IMR-90 (cell line): ENCODE data around the gene CBFA2T3. TPM values are rescaled to one million over a fixed set of nuclear protein-coding genes. Genes with fewer than 3 reads are reported as not detected.

Experiments used
- ATAC-seq: fragments of 200-7000 bp; cut with Tn5 transposase; 2 replicates; pipeline ENCODE4 v1.9.1; 2020; ENCODE audit warnings: low read depth, mild to moderate bottlenecking, moderate library complexity
- BruUV-seq: library from RNA; stranded (reverse); fragments of 400-500 nt; replicated peaks from 2 replicates; lab custom pipeline; 2021; lab: Mats Ljungman, UMichigan
- CTCF ChIA-PET: fragments of 300-600 bp; formaldehyde crosslinking; extraction: SDS; loops from one replicate; lab custom pipeline; 2021; ENCODE audit warnings: antibody characterized with exemption; lab: Yijun Ruan, JAX
- POLR2A ChIA-PET: fragments of 300-600 bp; sonication (Branson Sonifier 250); formaldehyde crosslinking; loops from one replicate; lab custom pipeline; 2022; ENCODE audit warnings: antibody characterized with exemption; ENCODE audit not compliant: unreplicated experiment; lab: Charles Lee
- DNase-seq: peaks from one replicate; pipeline ENCODE4 v3.0.0; 2013
- H2AFZ ChIP-seq: replicated peaks from 2 replicates; pipeline ENCODE3; 2013; ENCODE audit warnings: low read length, mild to moderate bottlenecking; ENCODE audit not compliant: poor library complexity
- H2AK5ac ChIP-seq: 2 replicates; pipeline ENCODE4 v1.6.1; 2013; ENCODE audit warnings: low read depth, low read length, inconsistent platforms
- H2AK9ac ChIP-seq: replicated peaks from 2 replicates; pipeline ENCODE3; 2013; ENCODE audit warnings: mild to moderate bottlenecking, low read depth, low read length, moderate library complexity; ENCODE audit not compliant: poor library complexity
- H2BK120ac ChIP-seq: 2 replicates; pipeline ENCODE4 v1.6.1; 2013; ENCODE audit warnings: low read depth, low read length, inconsistent platforms
- H2BK15ac ChIP-seq: 3 replicates; pipeline ENCODE4 v1.6.1; 2013; ENCODE audit warnings: low read depth, low read length, inconsistent platforms
- H2BK20ac ChIP-seq: 2 replicates; pipeline ENCODE4 v1.6.1; 2013; ENCODE audit warnings: low read depth, mild to moderate bottlenecking, inconsistent platforms, low read length, moderate library complexity
- H2BK5ac ChIP-seq: 2 replicates; pipeline ENCODE4 v1.6.1; 2013; ENCODE audit warnings: mild to moderate bottlenecking, low read depth, low read length, inconsistent platforms; ENCODE audit not compliant: poor library complexity, severe bottlenecking
- H3K14ac ChIP-seq: replicated peaks from 2 replicates; pipeline ENCODE4 v1.6.1; 2013; ENCODE audit warnings: low read depth, low read length, inconsistent platforms
- H3K18ac ChIP-seq: 2 replicates; pipeline ENCODE4 v1.6.1; 2013; ENCODE audit warnings: low read depth, low read length, control low read depth
- H3K23ac ChIP-seq: 2 replicates; pipeline ENCODE4 v1.6.1; 2013; ENCODE audit warnings: low read depth, low read length, inconsistent platforms
- H3K27ac ChIP-seq: 2 replicates; pipeline ENCODE4 v1.5.1; 2013; ENCODE audit warnings: mild to moderate bottlenecking, control low read depth, low read length; ENCODE audit not compliant: insufficient read depth
- H3K27me3 ChIP-seq: 2 replicates; pipeline ENCODE4 v1.6.1; 2013; ENCODE audit warnings: low read length; ENCODE audit not compliant: control insufficient read depth, insufficient read depth
- H3K36me3 ChIP-seq: 2 replicates; pipeline ENCODE4 v1.6.1; 2013; ENCODE audit warnings: low read length, mixed read lengths; ENCODE audit not compliant: control insufficient read depth, insufficient read depth
- H3K4ac ChIP-seq: 2 replicates; pipeline ENCODE4 v1.6.1; 2013; ENCODE audit warnings: low read depth, low read length, inconsistent platforms
- H3K4me1 ChIP-seq: 2 replicates; pipeline ENCODE4 v1.6.1; 2013; ENCODE audit warnings: low read length, mixed read lengths; ENCODE audit not compliant: control insufficient read depth, insufficient read depth
- H3K4me2 ChIP-seq: 2 replicates; pipeline ENCODE4 v1.6.1; 2013; ENCODE audit warnings: low read depth, mild to moderate bottlenecking, control low read depth, low read length, moderate library complexity
- H3K4me3 ChIP-seq: 2 replicates; pipeline ENCODE4 v1.5.1; 2013; ENCODE audit warnings: low read depth, mild to moderate bottlenecking, control low read depth, low read length, moderate library complexity; ENCODE audit not compliant: insufficient read depth
- H3K56ac ChIP-seq: 2 replicates; pipeline ENCODE4 v1.6.1; 2013; ENCODE audit warnings: low read length, inconsistent platforms; ENCODE audit not compliant: insufficient read depth; ENCODE audit errors: extremely low read depth
- H3K79me1 ChIP-seq, 2 experiments: 2 replicates each; pipeline ENCODE4 v1.6.1; 2013; ENCODE audit warnings: low read length in 2 of 2, inconsistent platforms in 1 of 2, low read depth in 1 of 2
- H3K9ac ChIP-seq: 2 replicates; pipeline ENCODE4 v1.6.1; 2013; ENCODE audit warnings: low read depth, low read length, control low read depth
- H3K9me1 ChIP-seq: 2 replicates; pipeline ENCODE4 v1.6.1; 2013; ENCODE audit warnings: low read length, inconsistent platforms; ENCODE audit not compliant: insufficient read depth
- H3K9me3 ChIP-seq: 2 replicates; pipeline ENCODE4 v1.6.1; 2013; ENCODE audit warnings: low read length; ENCODE audit not compliant: control insufficient read depth, insufficient read depth
- H4K20me1 ChIP-seq: 2 replicates; pipeline ENCODE4 v1.6.1; 2013; ENCODE audit warnings: low read length, inconsistent platforms; ENCODE audit not compliant: insufficient read depth
- H4K5ac ChIP-seq: 2 replicates; pipeline ENCODE4 v1.6.1; 2013; ENCODE audit warnings: mild to moderate bottlenecking, low read depth, low read length, control low read depth
- H4K8ac ChIP-seq, 2 experiments: 2 replicates each; pipeline ENCODE4 v1.6.1; 2013; ENCODE audit warnings: low read depth in 2 of 2, low read length in 2 of 2, control low read depth in 1 of 2, inconsistent platforms in 1 of 2
- H4K91ac ChIP-seq: 2 replicates; pipeline ENCODE4 v1.6.1; 2013; ENCODE audit warnings: low read depth, low read length, inconsistent platforms; ENCODE audit not compliant: insufficient read depth
- BHLHE40 ChIP-seq: fragments of 150-350 bp; IDR thresholded peaks from 2 replicates; pipeline ENCODE4 v1.6.1; 2016; ENCODE audit warnings: mild to moderate bottlenecking, low read depth, low read length
- CEBPB ChIP-seq: IDR thresholded peaks from 2 replicates; pipeline ENCODE4 v1.6.1; 2012; ENCODE audit warnings: low read depth, low read length, improper control_type of control experiment
- CHD1 ChIP-seq: IDR thresholded peaks from 2 replicates; pipeline ENCODE4 v1.6.1; 2012; ENCODE audit warnings: low read depth, low read length, improper control_type of control experiment
- FOS ChIP-seq: fragments of 150-350 bp; IDR thresholded peaks from 2 replicates; pipeline ENCODE4 v1.6.1; 2016; ENCODE audit warnings: low read depth, low read length
- MAFK ChIP-seq: IDR thresholded peaks from 2 replicates; pipeline ENCODE4 v1.6.1; 2012; ENCODE audit warnings: low read depth, low read length, improper control_type of control experiment
- MAZ ChIP-seq: IDR thresholded peaks from 2 replicates; pipeline ENCODE4 v1.6.1; 2012; ENCODE audit warnings: low read depth, mild to moderate bottlenecking, low read length, improper control_type of control experiment, moderate library complexity, borderline replicate concordance
- MXI1 ChIP-seq: IDR thresholded peaks from 2 replicates; pipeline ENCODE4 v1.6.1; 2012; ENCODE audit warnings: low read depth, mild to moderate bottlenecking, low read length, moderate library complexity, borderline replicate concordance
- NFE2L2 ChIP-seq: fragments of 150-350 bp; IDR thresholded peaks from 2 replicates; pipeline ENCODE4 v1.6.1; 2016; ENCODE audit warnings: low read depth, mild to moderate bottlenecking, low read length
- POLR2A ChIP-seq: IDR thresholded peaks from 2 replicates; pipeline ENCODE4 v1.6.1; 2012; ENCODE audit warnings: mild to moderate bottlenecking, low read depth, low read length
- RAD21 ChIP-seq: IDR thresholded peaks from 2 replicates; pipeline ENCODE4 v1.6.1; 2012; ENCODE audit warnings: low read length, improper control_type of control experiment
- RCOR1 ChIP-seq: IDR thresholded peaks from 2 replicates; pipeline ENCODE4 v1.6.1; 2012; ENCODE audit warnings: mild to moderate bottlenecking, low read length, improper control_type of control experiment; ENCODE audit not compliant: insufficient replicate concordance
- RFX5 ChIP-seq: IDR thresholded peaks from 2 replicates; pipeline ENCODE4 v1.8.0; 2012; ENCODE audit warnings: low read depth, mild to moderate bottlenecking, low read length, moderate library complexity
- SMC3 ChIP-seq: fragments of 150-350 bp; IDR thresholded peaks from 2 replicates; pipeline ENCODE4 v1.6.1; 2016; ENCODE audit warnings: low read depth, mild to moderate bottlenecking, antibody characterized with exemption, low read length, moderate library complexity
- USF2 ChIP-seq: fragments of 150-350 bp; IDR thresholded peaks from 2 replicates; pipeline ENCODE4 v1.6.1; 2017; ENCODE audit warnings: mild to moderate bottlenecking, antibody characterized with exemption, low read length, low read depth
- WGBS, 2 experiments: methylation state at CpG; one replicate each; pipeline versions ENCODE4 v1.1.5 to v1.1.7; 2013; ENCODE audit warnings: missing lambda C conversion rate in 2 of 2; ENCODE audit not compliant: insufficient read length in 1 of 2; ENCODE audit errors: extremely low coverage in 2 of 2; 5-methylcytosine and 5-hydroxymethylcytosine counted together
- dilution Hi-C: fragments of 300-500 bp; cut with HindIII; formaldehyde crosslinking; loops from one replicate; pipeline ENCODE4 v1.14.3; 2018; ENCODE audit warnings: low sequenced_read_pairs; ENCODE audit not compliant: unreplicated experiment
- in situ Hi-C: fragments of 300-500 bp; cut with MboI; formaldehyde crosslinking; loops from 3 replicates; pipeline ENCODE4 v1.14.3; 2019; ENCODE audit warnings: low sequenced_read_pairs, inconsistent platforms, mixed read lengths
- intact Hi-C: fragments of 100-400 bp; cut with micrococcal nuclease; formaldehyde crosslinking; loops from 2 replicates; pipeline ENCODE4 v1.10.0; 2022
- polyA plus RNA-seq, 3 experiments: library from polyadenylated mRNA; depleted of rRNA; stranded (reverse); fragments of >200 nt; gene quantifications; 2 replicates each; pipeline ENCODE4 v1.2.3, GENCODE V29; 2012; ENCODE audit warnings: low replicate concordance in 1 of 3
- total RNA-seq: library from RNA; depleted of rRNA; stranded (reverse); fragments of >200 nt; gene quantifications from 2 replicates; pipeline ENCODE4 v1.2.3, GENCODE V29; 2012
- TF ChIP-seq, protein P1 (sequence below): conservative IDR thresholded peaks from 2 replicates; pipeline ENCODE4 v1.5.1; 2012; ENCODE audit warnings: mild to moderate bottlenecking, low read depth, low read length, improper control_type of control experiment
- TF ChIP-seq, protein P2 (sequence below): fragments of 150-350 bp; IDR thresholded peaks from 2 replicates; pipeline ENCODE4 v1.6.1; 2016; ENCODE audit warnings: low read depth, mild to moderate bottlenecking, low read length, moderate library complexity, borderline replicate concordance

Gene CBFA2T3
- total and polyA plus RNA-seq, 2 of the 4 experiments (the other 2 are of a cell fraction): not detected

GRCh38 chr16:88973007-88973410 is 4.0 kb downstream of the CBFA2T3 start:
- dilution Hi-C loops: no loop called here
- Histone ChIP-seq H3K9me3 (no peaks in the 10 kb centered on the region), H3K4me1 (no peaks in the 10 kb centered on the region), H3K27me3 (peaks cover 64% of the 10 kb centered on the region), H4K91ac (no peak overlapping the region), H2AK9ac (no peak overlapping the region), H2BK5ac (no peak overlapping the region), H4K8ac (no peak overlapping the region), H3K4me3 (no peak overlapping the region), H3K79me1 (no peaks in the 10 kb centered on the region), H3K9ac (no peak overlapping the region), H3K27ac (no peak overlapping the region), H4K5ac (no peak overlapping the region), H3K23ac (no peak overlapping the region), H2BK120ac (no peak overlapping the region), H2AK5ac (no peak overlapping the region), H2AFZ (no peak overlapping the region), H2BK15ac (no peak overlapping the region), H3K56ac (no peak overlapping the region), H3K36me3 (no peaks in the 10 kb centered on the region), H3K14ac (no peak overlapping the region), H4K20me1 (no peaks in the 10 kb centered on the region), H3K4me2 (no peak overlapping the region), H3K4ac (no peak overlapping the region), H2BK20ac (no peak overlapping the region), H3K18ac (no peak overlapping the region), H3K9me1 (no peaks in the 10 kb centered on the region)
- DNase-seq (no peak), ATAC-seq (no peak)
- in situ Hi-C loops: no loop called here
- WGBS, 2 experiments: 50% methylated on average over 2 of the region's 15 CpGs; no CpG with 5 or more reads in 1 of the 2 experiments
- no TSS peak for BruUV-seq
- no peak for TF ChIP-seq RCOR1
- TF ChIP-seq, protein P1, sequence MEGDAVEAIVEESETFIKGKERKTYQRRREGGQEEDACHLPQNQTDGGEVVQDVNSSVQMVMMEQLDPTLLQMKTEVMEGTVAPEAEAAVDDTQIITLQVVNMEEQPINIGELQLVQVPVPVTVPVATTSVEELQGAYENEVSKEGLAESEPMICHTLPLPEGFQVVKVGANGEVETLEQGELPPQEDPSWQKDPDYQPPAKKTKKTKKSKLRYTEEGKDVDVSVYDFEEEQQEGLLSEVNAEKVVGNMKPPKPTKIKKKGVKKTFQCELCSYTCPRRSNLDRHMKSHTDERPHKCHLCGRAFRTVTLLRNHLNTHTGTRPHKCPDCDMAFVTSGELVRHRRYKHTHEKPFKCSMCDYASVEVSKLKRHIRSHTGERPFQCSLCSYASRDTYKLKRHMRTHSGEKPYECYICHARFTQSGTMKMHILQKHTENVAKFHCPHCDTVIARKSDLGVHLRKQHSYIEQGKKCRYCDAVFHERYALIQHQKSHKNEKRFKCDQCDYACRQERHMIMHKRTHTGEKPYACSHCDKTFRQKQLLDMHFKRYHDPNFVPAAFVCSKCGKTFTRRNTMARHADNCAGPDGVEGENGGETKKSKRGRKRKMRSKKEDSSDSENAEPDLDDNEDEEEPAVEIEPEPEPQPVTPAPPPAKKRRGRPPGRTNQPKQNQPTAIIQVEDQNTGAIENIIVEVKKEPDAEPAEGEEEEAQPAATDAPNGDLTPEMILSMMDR: no peak
- TF ChIP-seq MAZ: no peak
- TF ChIP-seq POLR2A: no peak
- no peak for TF ChIP-seq RAD21
- no peak for TF ChIP-seq CHD1
- no peak for TF ChIP-seq CEBPB
- no peak for TF ChIP-seq FOS
- TF ChIP-seq MXI1: no peak
- TF ChIP-seq BHLHE40: no peak
- TF ChIP-seq RFX5: no peak
- no peak for TF ChIP-seq MAFK
- TF ChIP-seq, protein P2, sequence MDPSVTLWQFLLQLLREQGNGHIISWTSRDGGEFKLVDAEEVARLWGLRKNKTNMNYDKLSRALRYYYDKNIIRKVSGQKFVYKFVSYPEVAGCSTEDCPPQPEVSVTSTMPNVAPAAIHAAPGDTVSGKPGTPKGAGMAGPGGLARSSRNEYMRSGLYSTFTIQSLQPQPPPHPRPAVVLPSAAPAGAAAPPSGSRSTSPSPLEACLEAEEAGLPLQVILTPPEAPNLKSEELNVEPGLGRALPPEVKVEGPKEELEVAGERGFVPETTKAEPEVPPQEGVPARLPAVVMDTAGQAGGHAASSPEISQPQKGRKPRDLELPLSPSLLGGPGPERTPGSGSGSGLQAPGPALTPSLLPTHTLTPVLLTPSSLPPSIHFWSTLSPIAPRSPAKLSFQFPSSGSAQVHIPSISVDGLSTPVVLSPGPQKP: no peak
- TF ChIP-seq SMC3: no peak
- no peak for TF ChIP-seq USF2
- TF ChIP-seq NFE2L2: no peak
- intact Hi-C loops: no loop called here
- ChIA-PET CTCF (no interaction called here), POLR2A (no interaction called here)
